Thyroid gland (tissue), 4 donors: ENCODE measurements around the gene ESYT1. TPM values are rescaled to one million over a fixed set of nuclear protein-coding genes. Genes with fewer than 3 reads are reported as not detected.

Source experiments
- DNase-seq, 2 donors: peaks; one replicate each; pipeline ENCODE4 v3.0.0-alpha.2; 2019
- H3K27ac ChIP-seq, 3 donors: fragments of 200-600 bp; sonication (generic); 1 replicate in 2 of 3; 2 replicates in 1 of 3; pipeline ENCODE4 v1.5.1; 2016 to 2019; ENCODE audit warnings: mild to moderate bottlenecking in 1 of 3, moderate library complexity in 1 of 3
- H3K27me3 ChIP-seq: fragments of 200-600 bp; sonication (generic); one replicate; pipeline ENCODE4 v1.5.1; 2019
- H3K36me3 ChIP-seq, 2 donors: fragments of 200-600 bp; sonication (generic); one replicate each; pipeline ENCODE4 v1.5.1; 2016 to 2019
- H3K4me1 ChIP-seq, 2 donors: fragments of 200-600 bp; sonication (generic); one replicate each; pipeline ENCODE4 v1.5.1; 2017 to 2019
- H3K4me3 ChIP-seq, 3 donors: fragments of 200-600 bp; sonication (generic); replicated peaks in 1 of 3; 1 replicate in 2 of 3; 2 replicates in 1 of 3; pipeline ENCODE4 v1.5.1; 2016; ENCODE audit warnings: mild to moderate bottlenecking in 1 of 3
- H3K9me3 ChIP-seq: fragments of 200-600 bp; sonication (generic); one replicate; pipeline ENCODE4 v1.5.1; 2017
- POLR2A ChIP-seq, 2 donors: fragments of 450-650 bp; IDR thresholded peaks; one replicate each; pipeline ENCODE4 v1.6.1; 2017; ENCODE audit warnings: antibody characterized with exemption in 2 of 2, mild to moderate bottlenecking in 2 of 2, moderate library complexity in 1 of 2
- WGBS, 2 donors: methylation state at CpG; one replicate each; pipeline ENCODE4 v1.1.5; 2017; 5-methylcytosine and 5-hydroxymethylcytosine counted together
- intact Hi-C: fragments of 100-400 bp; cut with DNase I; formaldehyde crosslinking; loops from one replicate; pipeline ENCODE4 v1.15.1; 2023
- total RNA-seq, 4 donors: library from RNA; depleted of rRNA; stranded (reverse); fragments of >200 nt; gene quantifications; one replicate each; pipeline ENCODE4 v1.2.3, GENCODE V29; 2016
- TF ChIP-seq, protein P1 (sequence below), 6 experiments: fragments of 200-600 bp in 3 of 6; fragments of 450-650 bp in 3 of 6; sonication (generic) in 3 of 6; IDR thresholded peaks; one replicate each; pipeline ENCODE4 v1.5.1; 2016 to 2019; ENCODE audit warnings: antibody characterized with exemption in 6 of 6, mild to moderate bottlenecking in 2 of 6, inconsistent platforms in 1 of 6, moderate library complexity in 1 of 6

The ESYT1 gene
- total RNA-seq, 4 donors from 2014 or later, result 60.6 to 84.7 (median 68.7) TPM

DNA sequence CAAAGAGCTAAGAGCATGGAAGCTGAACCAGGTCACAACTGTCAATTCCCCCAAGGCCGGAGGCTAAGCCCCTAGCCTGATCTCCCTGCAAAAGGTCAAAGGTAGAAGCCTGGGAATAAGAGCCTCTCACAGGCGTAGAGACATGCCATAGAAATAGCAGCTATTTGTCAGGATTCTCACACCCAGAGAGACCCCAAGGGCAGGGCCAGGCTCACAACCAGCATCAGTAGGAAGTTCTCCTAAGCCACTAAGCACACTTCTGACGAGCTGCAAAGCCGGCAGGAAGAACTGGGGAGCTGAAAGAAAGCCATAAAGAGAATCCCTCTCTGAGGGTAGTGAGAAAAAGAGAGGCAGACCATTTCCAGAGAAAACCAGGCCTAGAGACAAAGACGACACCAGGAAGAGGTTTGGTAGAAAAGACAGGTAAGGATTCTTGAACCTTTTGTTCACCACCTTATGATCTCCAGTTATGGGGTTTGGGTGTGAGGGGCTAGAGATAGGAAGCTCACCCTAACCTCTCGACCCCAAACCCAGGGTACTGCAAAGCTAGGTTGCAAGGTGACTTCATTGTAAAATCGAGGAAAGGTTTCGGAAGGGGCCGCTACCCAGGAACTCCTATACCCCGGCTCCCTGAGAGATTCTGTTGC is 60.2 kb downstream of the ESYT1 start:
- Histone ChIP-seq H3K9me3 (no peaks in the 10 kb centered on the region), H3K36me3 (peaks cover 21 to 24% of the 10 kb centered on the region in 2 donors), H3K27me3 (no peaks in the 10 kb centered on the region), H3K4me3 (peak overlapping the region; percentile 62 to 77 (median 68)), H3K4me1 (peaks cover 14 to 22% of the 10 kb centered on the region in 2 donors), H3K27ac (peak overlapping the region; percentile 85 to 93 (median 90))
- TF ChIP-seq, protein P1, sequence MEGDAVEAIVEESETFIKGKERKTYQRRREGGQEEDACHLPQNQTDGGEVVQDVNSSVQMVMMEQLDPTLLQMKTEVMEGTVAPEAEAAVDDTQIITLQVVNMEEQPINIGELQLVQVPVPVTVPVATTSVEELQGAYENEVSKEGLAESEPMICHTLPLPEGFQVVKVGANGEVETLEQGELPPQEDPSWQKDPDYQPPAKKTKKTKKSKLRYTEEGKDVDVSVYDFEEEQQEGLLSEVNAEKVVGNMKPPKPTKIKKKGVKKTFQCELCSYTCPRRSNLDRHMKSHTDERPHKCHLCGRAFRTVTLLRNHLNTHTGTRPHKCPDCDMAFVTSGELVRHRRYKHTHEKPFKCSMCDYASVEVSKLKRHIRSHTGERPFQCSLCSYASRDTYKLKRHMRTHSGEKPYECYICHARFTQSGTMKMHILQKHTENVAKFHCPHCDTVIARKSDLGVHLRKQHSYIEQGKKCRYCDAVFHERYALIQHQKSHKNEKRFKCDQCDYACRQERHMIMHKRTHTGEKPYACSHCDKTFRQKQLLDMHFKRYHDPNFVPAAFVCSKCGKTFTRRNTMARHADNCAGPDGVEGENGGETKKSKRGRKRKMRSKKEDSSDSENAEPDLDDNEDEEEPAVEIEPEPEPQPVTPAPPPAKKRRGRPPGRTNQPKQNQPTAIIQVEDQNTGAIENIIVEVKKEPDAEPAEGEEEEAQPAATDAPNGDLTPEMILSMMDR (IDR thresholded peaks at IDR 0.05), result no peak
- no peak for TF ChIP-seq POLR2A (IDR thresholded peaks at IDR 0.05)
- intact Hi-C loops, result loop anchor here (2.0 kb wide), 1 partner anchor 67 kb away; no protein-coding TSS in a partner anchor
- 16 to 21% methylated on average over 10 of the region's 10 CpGs for WGBS, 2 donors
- DNase-seq, result no peak

DNA sequence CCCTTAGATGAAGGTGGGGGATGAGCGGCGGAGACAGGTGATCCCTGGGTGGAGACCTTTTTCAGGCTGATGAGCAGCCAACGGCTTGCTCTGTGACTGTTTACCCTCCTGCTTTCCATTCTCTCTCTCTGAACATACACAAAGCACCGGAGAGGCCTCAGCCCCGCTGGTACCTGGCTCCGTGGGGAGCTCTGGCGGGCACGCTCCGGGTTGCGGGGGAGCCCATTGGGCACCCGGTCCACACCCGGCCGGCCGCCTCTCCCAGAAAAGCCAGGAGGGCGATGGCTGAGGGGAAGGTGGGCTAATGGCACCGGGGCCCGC is 60.7 kb downstream of the ESYT1 start:
- intact Hi-C loops, result loop anchor here (2.0 kb wide), 1 partner anchor 68 kb away; no protein-coding TSS in a partner anchor
- Histone ChIP-seq H3K4me1 (peaks cover 14 to 22% of the 10 kb centered on the region in 2 donors), H3K27me3 (no peaks in the 10 kb centered on the region), H3K36me3 (peaks cover 16 to 20% of the 10 kb centered on the region in 2 donors), H3K4me3 (peak overlapping the region; percentile 62 to 77 (median 68)), H3K27ac (peak overlapping the region; percentile 85 to 93 (median 90)), H3K9me3 (no peaks in the 10 kb centered on the region)
- WGBS, 2 donors, result 0 to 2% methylated on average over 10 to 14 of the region's 17 CpGs
- no peak for DNase-seq
- TF ChIP-seq POLR2A (IDR thresholded peaks at IDR 0.05), result no peak
- TF ChIP-seq, protein P1 (IDR thresholded peaks at IDR 0.05), result no peak

DNA sequence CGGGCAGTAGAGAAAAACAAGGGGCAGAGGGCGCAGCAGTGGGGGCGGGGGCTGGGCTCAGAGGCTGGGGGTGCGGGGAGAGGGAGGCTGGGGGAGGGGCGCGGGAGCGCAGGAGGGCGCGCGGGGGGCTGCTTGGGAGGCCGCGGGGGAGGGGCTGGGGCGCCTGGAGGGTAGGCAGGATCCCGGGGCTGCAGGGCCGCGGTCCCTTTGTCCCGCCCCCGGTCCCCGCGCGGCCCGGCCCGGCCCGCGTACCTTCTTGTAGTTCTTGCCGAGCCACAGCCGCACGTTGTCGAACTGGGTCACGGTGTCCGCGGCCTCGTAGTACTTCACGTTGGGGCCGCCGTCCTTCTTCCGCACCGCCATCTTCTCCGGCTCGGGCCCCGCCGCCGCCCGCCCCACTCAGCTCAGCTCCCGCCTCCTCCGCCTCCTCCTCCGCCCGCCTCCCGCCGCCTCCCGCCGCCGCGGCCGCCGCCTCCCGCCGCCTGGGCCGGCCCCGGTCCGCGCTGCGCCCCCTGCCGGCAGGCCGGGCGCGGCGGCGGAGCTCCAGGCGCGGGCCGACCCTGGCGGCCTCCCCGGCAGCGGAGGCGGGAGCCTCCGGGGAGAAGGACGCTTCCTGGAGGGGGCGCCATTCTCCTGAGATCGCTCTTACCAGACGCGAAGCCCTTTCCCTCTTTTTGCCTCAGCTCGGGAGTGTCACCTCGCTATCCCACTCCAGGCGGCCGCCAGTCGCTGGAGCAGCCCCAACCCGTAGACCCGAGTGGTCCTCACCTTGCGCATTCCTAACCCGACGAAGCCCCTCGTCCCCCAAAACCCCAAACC is 61.2 kb downstream of the ESYT1 start, which contains the start of gene SMARCC2:
TSS of gene SMARCC2 (minus strand) at position 385 of the 819 bp plus-strand sequence. CDS start at position 363, 22 bp downstream.
- Histone ChIP-seq H3K9me3 (no peaks in the 10 kb centered on the region), H3K4me1 (peaks cover 14 to 22% of the 10 kb centered on the region in 2 donors), H3K27ac (peak within 1 kb of the TSS; percentile 85 to 99 (median 98)), H3K4me3 (peak within 1 kb of the TSS; percentile 62 to 94 (median 77)), H3K36me3 (peaks cover 10 to 14% of the 10 kb centered on the region in 2 donors), H3K27me3 (no peaks in the 10 kb centered on the region)
- intact Hi-C loops, result loop anchor here (2.0 kb wide), 1 partner anchor 69 kb away; no protein-coding TSS in a partner anchor
- TF ChIP-seq, protein P1 (IDR thresholded peaks at IDR 0.05), result peak; percentile 20 to 93 (median 70)
- TF ChIP-seq POLR2A (IDR thresholded peaks at IDR 0.05), result peak in 1 of 2 donors; percentile 55
- peak; percentile 86 to 88 for DNase-seq
- WGBS, 2 donors, result 0 to 1% methylated on average over 21 to 36 of the region's 93 CpGs

DNA sequence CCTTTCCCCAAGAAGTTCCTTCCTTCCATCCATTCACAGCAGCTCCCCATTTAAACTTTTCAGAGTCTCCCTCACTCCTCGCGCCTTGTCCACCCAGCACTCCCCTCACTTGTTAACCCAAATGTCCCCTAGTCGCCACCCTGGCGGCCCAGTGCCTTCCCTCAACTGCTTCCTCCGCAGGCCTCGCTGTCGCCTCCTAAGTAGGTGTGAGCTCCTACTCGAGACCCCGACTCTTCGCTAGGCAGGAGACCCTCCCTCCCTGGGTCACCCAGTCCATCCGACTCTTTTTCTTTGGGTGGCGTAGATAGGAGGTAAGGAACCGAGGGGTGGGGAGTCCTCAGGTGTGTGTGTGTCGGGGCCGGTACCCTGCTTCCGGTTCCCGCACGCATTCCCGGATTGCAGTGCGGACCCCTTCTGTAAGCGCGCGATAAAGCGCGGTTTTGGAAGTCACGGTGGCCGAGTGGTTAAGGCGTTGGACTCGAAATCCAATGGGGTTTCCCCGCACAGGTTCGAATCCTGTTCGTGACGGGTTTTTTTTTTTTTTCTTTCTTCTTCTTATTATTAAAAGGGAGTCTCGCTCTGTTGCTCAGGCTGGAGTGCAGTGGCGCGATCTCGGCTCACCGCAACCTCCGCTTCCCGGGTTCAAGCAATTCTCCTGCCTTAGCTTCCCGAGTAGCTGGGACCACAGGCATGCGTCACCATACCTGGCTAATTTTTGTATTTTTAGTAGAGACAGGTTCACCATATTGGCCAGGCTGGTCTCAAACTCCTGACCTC is 62.0 kb downstream of the ESYT1 start:
- Histone ChIP-seq H3K36me3 (peaks cover 2 to 7% of the 10 kb centered on the region in 2 donors), H3K27me3 (no peaks in the 10 kb centered on the region), H3K9me3 (no peaks in the 10 kb centered on the region), H3K4me1 (peaks cover 14 to 22% of the 10 kb centered on the region in 2 donors), H3K27ac (peak overlapping the region; percentile 84 to 99 (median 98)), H3K4me3 (peak overlapping the region; percentile 14 to 94 (median 77))
- intact Hi-C loops, result loop anchor here (2.0 kb wide), 1 partner anchor 69 kb away; no protein-coding TSS in a partner anchor
- peak; percentile 86 to 88 for DNase-seq
- TF ChIP-seq POLR2A (IDR thresholded peaks at IDR 0.05), result peak in 1 of 2 donors; percentile 35
- TF ChIP-seq, protein P1 (IDR thresholded peaks at IDR 0.05), result peak in 1 of 6 experiments; percentile 16
- WGBS, 2 donors, result 1% methylated on average over 42 of the region's 42 CpGs
